Measurements from ENCODE around the gene TTC33. TPM values are rescaled to one million over a fixed set of nuclear protein-coding genes. Genes with fewer than 3 reads are reported as not detected.
A peak's percentile ranks its signal among the peaks of the same experiment; 100 is the strongest.

TTC33 gene
- total and polyA plus RNA-seq, 12 donors = 6.4 to 20.1 (median 17.5) TPM

- peaks cover 0 to 37% (median 0%) of the 10 kb centered on the region in 9 donors for H3K4me1 ChIP-seq
- TF ChIP-seq CTCF (IDR thresholded peaks at IDR 0.05) = no peak
- H3K4me3 ChIP-seq = peak overlapping the region in 1 of 10 donors; percentile 1
- 80 to 84% methylated on average over 4 of the region's 4 CpGs for WGBS, 2 donors
- peaks cover 0 to 5% (median 0%) of the 10 kb centered on the region in 11 donors for H3K9me3 ChIP-seq
- peak overlapping the region in 1 of 10 donors; percentile 56 for H3K27ac ChIP-seq
- DNase-seq (no peak), ATAC-seq (no peak)
- H3K27me3 ChIP-seq = no peaks in the 10 kb centered on the region
- intact Hi-C loops (cut with DNase I) = no loop called here
- no peaks in the 10 kb centered on the region for H3K36me3 ChIP-seq
Measured at GRCh38 chr5:40653221-40654022, 102.3 kb downstream of the TTC33 start.

GRCh38 chr5:40652441-40653220, 103.1 kb downstream of the TTC33 start:
- no peaks in the 10 kb centered on the region for H3K27me3 ChIP-seq
- no peak overlapping the region for H3K4me3 ChIP-seq
- ATAC-seq (no peak), DNase-seq (no peak)
- no peaks in the 10 kb centered on the region for H3K9me3 ChIP-seq
- intact Hi-C loops (cut with DNase I) = no loop called here
- H3K36me3 ChIP-seq = no peaks in the 10 kb centered on the region
- TF ChIP-seq CTCF (IDR thresholded peaks at IDR 0.05) = no peak
- 82 to 86% methylated on average over 8 of the region's 8 CpGs for WGBS, 2 donors
- no peak overlapping the region for H3K27ac ChIP-seq
- peaks cover 0 to 41% (median 0%) of the 10 kb centered on the region in 9 donors for H3K4me1 ChIP-seq

GRCh38 chr5:40651201-40651600, 104.6 kb downstream of the TTC33 start:
- no peak overlapping the region for H3K4me3 ChIP-seq
- intact Hi-C loops (cut with DNase I) = no loop called here
- no peak for TF ChIP-seq CTCF (IDR thresholded peaks at IDR 0.05)
- no peak overlapping the region for H3K27ac ChIP-seq
- no peaks in the 10 kb centered on the region for H3K9me3 ChIP-seq
- WGBS, 2 donors = 96% methylated on average over 3 of the region's 3 CpGs
- H3K4me1 ChIP-seq = peaks cover 0 to 41% (median 0%) of the 10 kb centered on the region in 9 donors
- no peaks in the 10 kb centered on the region for H3K36me3 ChIP-seq
- no peaks in the 10 kb centered on the region for H3K27me3 ChIP-seq
- no peak for DNase-seq
- no peak for ATAC-seq

GRCh38 chr5:40649463-40650030, 106.2 kb downstream of the TTC33 start:
- DNase-seq (no peak), ATAC-seq (no peak)
- Histone ChIP-seq H3K36me3 (no peaks in the 10 kb centered on the region), H3K4me3 (no peak overlapping the region), H3K27me3 (no peaks in the 10 kb centered on the region), H3K9me3 (no peaks in the 10 kb centered on the region), H3K27ac (peak overlapping the region in 1 of 10 donors; percentile 26), H3K4me1 (peaks cover 0 to 29% (median 0%) of the 10 kb centered on the region in 9 donors)
- 73 to 76% methylated on average over 4 of the region's 4 CpGs for WGBS, 2 donors
- no peak for TF ChIP-seq CTCF (IDR thresholded peaks at IDR 0.05)
- intact Hi-C loops (cut with DNase I) = no loop called here

Data from heart right ventricle (tissue), 16 donors.